Neural cell (in vitro differentiated cells): ENCODE data around the gene LRRC8D. TPM values are rescaled to one million over a fixed set of nuclear protein-coding genes. Genes with fewer than 3 reads are reported as not detected.

Source experiments
- H2AFZ ChIP-seq: fragments of 200-600, 300-800 bp; sonication (generic), shearing (Covaris generic); 2 replicates; pipeline ENCODE4 v1.6.0; 2014; ENCODE audit warnings: low read depth, mild to moderate bottlenecking, antibody characterized with exemption, low read length, moderate library complexity
- H3F3A ChIP-seq: fragments of 200-600 bp; shearing (Covaris generic); 2 replicates; pipeline ENCODE4 v1.6.1; 2016; ENCODE audit warnings: mild to moderate bottlenecking, moderate library complexity, mixed read lengths, antibody characterized with exemption, low read length; ENCODE audit not compliant: insufficient read depth, poor library complexity, severe bottlenecking
- H3K27ac ChIP-seq: fragments of 200-600, 300-800 bp; sonication (generic), shearing (Covaris generic); 2 replicates; pipeline ENCODE4 v1.5.1; 2014; ENCODE audit warnings: mild to moderate bottlenecking, low read length, moderate library complexity
- H3K27me3 ChIP-seq: fragments of 300-800, 200-600 bp; sonication (generic), shearing (Covaris generic); 2 replicates; pipeline ENCODE4 v1.6.0; 2014; ENCODE audit warnings: mild to moderate bottlenecking, low read depth, low read length, moderate library complexity; ENCODE audit not compliant: insufficient read depth
- H3K36me3 ChIP-seq: fragments of 300-800, 200-600 bp; sonication (generic), shearing (Covaris generic); 2 replicates; pipeline ENCODE4 v1.5.1; 2014; ENCODE audit warnings: mild to moderate bottlenecking, antibody characterized with exemption, low read length, moderate library complexity; ENCODE audit not compliant: insufficient read depth
- H3K4me2 ChIP-seq: fragments of 300-800, 200-600 bp; sonication (generic), shearing (Covaris generic); 2 replicates; pipeline ENCODE4 v1.6.0; 2014; ENCODE audit warnings: mild to moderate bottlenecking, low read length
- H3K4me3 ChIP-seq: fragments of 300-800, 200-600 bp; sonication (generic), shearing (Covaris generic); 2 replicates; pipeline ENCODE4 v1.5.1; 2014; ENCODE audit warnings: mild to moderate bottlenecking, low read length, moderate library complexity
- H3K79me2 ChIP-seq: fragments of 200-600 bp; shearing (Covaris generic); replicated peaks from 2 replicates; pipeline ENCODE4 v1.6.0; 2014; ENCODE audit warnings: mild to moderate bottlenecking, low read length, moderate library complexity; ENCODE audit not compliant: insufficient read depth
- H3K9ac ChIP-seq: fragments of 300-800, 200-600 bp; sonication (generic), shearing (Covaris generic); 2 replicates; pipeline ENCODE4 v1.6.1; 2016; ENCODE audit warnings: mild to moderate bottlenecking, low read length, mixed read lengths
- H3K9me2 ChIP-seq: fragments of 200-600 bp; shearing (Covaris generic); 2 replicates; pipeline ENCODE4 v1.6.1; 2016; ENCODE audit warnings: mild to moderate bottlenecking, low read length, mixed read lengths; ENCODE audit not compliant: insufficient read depth
- H3K9me3 ChIP-seq: fragments of 200-600, 300-800 bp; sonication (generic), shearing (Covaris generic); 2 replicates; pipeline ENCODE4 v1.6.1; 2016; ENCODE audit warnings: mild to moderate bottlenecking, mixed run types, low read length, moderate library complexity, mixed read lengths
- H4K20me1 ChIP-seq: fragments of 200-600 bp; shearing (Covaris generic); 2 replicates; pipeline ENCODE4 v1.6.1; 2016; ENCODE audit warnings: mild to moderate bottlenecking, mixed run types; ENCODE audit not compliant: insufficient read depth
- EP300 ChIP-seq: fragments of 450-650 bp; conservative IDR thresholded peaks from 2 replicates; pipeline ENCODE4 v1.6.1; 2014; ENCODE audit warnings: antibody characterized with exemption, mild to moderate bottlenecking, moderate library complexity; ENCODE audit not compliant: poor library complexity, severe bottlenecking
- EZH2 ChIP-seq: fragments of 200-600, 300-800 bp; shearing (Covaris generic), sonication (generic); IDR thresholded peaks from 2 replicates; pipeline ENCODE4 v1.6.1; 2014; ENCODE audit warnings: antibody characterized with exemption, low read length, borderline replicate concordance, mild to moderate bottlenecking; ENCODE audit not compliant: insufficient read depth, poor library complexity, severe bottlenecking
- MXI1 ChIP-seq: fragments of 450-650 bp; conservative IDR thresholded peaks from 2 replicates; pipeline ENCODE4 v1.6.1; 2014; ENCODE audit warnings: antibody characterized with exemption, mild to moderate bottlenecking; ENCODE audit not compliant: poor library complexity, severe bottlenecking
- POLR2AphosphoS5 ChIP-seq: IDR thresholded peaks from 2 replicates; pipeline ENCODE4 v1.6.1; 2012
- RAD21 ChIP-seq: fragments of 450-650 bp; conservative IDR thresholded peaks from 2 replicates; pipeline ENCODE4 v1.6.1; 2014; ENCODE audit warnings: antibody characterized with exemption, mild to moderate bottlenecking, moderate library complexity
- SMC3 ChIP-seq: fragments of 450-650 bp; conservative IDR thresholded peaks from 2 replicates; pipeline ENCODE4 v1.6.1; 2014; ENCODE audit warnings: antibody characterized with exemption, mild to moderate bottlenecking, moderate library complexity; ENCODE audit not compliant: poor library complexity
- TAF1 ChIP-seq: IDR thresholded peaks from 2 replicates; pipeline ENCODE4 v1.6.1; 2012; ENCODE audit warnings: low read depth
- polyA plus RNA-seq: library from polyadenylated mRNA; depleted of rRNA; stranded (reverse); fragments of >200 nt; gene quantifications from 2 replicates; pipeline ENCODE4 v1.2.3, GENCODE V29; 2014
- TF ChIP-seq, protein P1 (sequence below): fragments of 450-650 bp; IDR thresholded peaks from 2 replicates; pipeline ENCODE4 v1.5.1; 2014; ENCODE audit warnings: antibody characterized with exemption, mild to moderate bottlenecking, moderate library complexity; ENCODE audit not compliant: poor library complexity, severe bottlenecking
- TF ChIP-seq, protein P2 (sequence below): IDR thresholded peaks from 2 replicates; pipeline ENCODE4 v1.6.1; 2012; ENCODE audit warnings: borderline replicate concordance

The LRRC8D gene
- polyA plus RNA-seq, 1 donor from 2014 or later = 43.7 TPM

DNA sequence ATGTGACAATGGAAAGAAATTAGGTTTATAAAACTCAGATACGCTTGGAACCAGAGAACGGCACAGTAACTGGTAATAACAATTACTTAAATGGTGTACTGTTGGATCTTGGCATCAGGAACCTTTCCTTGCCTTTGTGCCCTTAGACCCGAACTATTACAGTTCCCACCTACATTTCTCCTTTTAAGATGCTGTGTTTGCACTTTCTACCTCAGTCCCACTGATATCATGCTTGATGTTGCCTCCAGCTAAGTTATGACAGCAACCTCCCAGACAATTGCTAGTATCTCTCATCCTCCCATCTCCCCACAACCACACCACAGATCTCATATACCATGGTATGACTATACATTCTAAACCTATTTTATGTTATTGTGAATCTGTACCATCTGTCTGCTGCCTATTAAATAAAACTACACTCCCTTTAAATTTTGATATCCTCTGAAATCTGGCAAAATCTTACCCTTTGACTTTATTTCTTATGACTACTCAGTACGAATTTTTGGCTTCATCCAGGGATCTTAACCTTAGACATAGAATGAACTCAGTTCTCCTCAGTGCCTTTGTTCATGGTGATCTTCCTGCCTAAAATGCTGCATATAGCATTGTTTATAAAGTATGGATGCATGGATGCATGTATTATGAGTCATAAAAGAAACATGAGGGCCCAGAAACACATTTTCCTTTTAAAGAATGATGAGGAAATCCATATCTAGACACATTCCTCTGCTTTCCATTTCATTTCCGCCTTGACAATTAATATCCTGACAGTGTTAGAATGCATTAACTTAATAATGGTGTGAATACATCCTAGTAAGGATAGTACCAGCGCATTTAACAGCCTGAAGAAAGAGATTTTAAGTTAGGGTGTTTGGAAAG lies 64.1 kb downstream of the LRRC8D start:
- TF ChIP-seq RAD21 = no peak
- no peak for TF ChIP-seq SMC3
- TF ChIP-seq, protein P1, sequence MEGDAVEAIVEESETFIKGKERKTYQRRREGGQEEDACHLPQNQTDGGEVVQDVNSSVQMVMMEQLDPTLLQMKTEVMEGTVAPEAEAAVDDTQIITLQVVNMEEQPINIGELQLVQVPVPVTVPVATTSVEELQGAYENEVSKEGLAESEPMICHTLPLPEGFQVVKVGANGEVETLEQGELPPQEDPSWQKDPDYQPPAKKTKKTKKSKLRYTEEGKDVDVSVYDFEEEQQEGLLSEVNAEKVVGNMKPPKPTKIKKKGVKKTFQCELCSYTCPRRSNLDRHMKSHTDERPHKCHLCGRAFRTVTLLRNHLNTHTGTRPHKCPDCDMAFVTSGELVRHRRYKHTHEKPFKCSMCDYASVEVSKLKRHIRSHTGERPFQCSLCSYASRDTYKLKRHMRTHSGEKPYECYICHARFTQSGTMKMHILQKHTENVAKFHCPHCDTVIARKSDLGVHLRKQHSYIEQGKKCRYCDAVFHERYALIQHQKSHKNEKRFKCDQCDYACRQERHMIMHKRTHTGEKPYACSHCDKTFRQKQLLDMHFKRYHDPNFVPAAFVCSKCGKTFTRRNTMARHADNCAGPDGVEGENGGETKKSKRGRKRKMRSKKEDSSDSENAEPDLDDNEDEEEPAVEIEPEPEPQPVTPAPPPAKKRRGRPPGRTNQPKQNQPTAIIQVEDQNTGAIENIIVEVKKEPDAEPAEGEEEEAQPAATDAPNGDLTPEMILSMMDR = no peak
- TF ChIP-seq, protein P2, sequence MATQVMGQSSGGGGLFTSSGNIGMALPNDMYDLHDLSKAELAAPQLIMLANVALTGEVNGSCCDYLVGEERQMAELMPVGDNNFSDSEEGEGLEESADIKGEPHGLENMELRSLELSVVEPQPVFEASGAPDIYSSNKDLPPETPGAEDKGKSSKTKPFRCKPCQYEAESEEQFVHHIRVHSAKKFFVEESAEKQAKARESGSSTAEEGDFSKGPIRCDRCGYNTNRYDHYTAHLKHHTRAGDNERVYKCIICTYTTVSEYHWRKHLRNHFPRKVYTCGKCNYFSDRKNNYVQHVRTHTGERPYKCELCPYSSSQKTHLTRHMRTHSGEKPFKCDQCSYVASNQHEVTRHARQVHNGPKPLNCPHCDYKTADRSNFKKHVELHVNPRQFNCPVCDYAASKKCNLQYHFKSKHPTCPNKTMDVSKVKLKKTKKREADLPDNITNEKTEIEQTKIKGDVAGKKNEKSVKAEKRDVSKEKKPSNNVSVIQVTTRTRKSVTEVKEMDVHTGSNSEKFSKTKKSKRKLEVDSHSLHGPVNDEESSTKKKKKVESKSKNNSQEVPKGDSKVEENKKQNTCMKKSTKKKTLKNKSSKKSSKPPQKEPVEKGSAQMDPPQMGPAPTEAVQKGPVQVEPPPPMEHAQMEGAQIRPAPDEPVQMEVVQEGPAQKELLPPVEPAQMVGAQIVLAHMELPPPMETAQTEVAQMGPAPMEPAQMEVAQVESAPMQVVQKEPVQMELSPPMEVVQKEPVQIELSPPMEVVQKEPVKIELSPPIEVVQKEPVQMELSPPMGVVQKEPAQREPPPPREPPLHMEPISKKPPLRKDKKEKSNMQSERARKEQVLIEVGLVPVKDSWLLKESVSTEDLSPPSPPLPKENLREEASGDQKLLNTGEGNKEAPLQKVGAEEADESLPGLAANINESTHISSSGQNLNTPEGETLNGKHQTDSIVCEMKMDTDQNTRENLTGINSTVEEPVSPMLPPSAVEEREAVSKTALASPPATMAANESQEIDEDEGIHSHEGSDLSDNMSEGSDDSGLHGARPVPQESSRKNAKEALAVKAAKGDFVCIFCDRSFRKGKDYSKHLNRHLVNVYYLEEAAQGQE = no peak
- no peak for TF ChIP-seq MXI1
- TF ChIP-seq EZH2 = no peak
- TF ChIP-seq POLR2AphosphoS5 = no peak
- TF ChIP-seq EP300 = no peak
- no peak for TF ChIP-seq TAF1
- H3K9ac ChIP-seq = no peak overlapping the region
- no peaks in the 10 kb centered on the region for H4K20me1 ChIP-seq
- H3K4me2 ChIP-seq = no peak overlapping the region
- H3K9me3 ChIP-seq = no peaks in the 10 kb centered on the region
- H3K4me3 ChIP-seq = no peak overlapping the region
- H2AFZ ChIP-seq = no peak overlapping the region
- no peaks in the 10 kb centered on the region for H3K9me2 ChIP-seq
- no peaks in the 10 kb centered on the region for H3K27me3 ChIP-seq
- no peak overlapping the region for H3K27ac ChIP-seq
- H3K36me3 ChIP-seq = peaks cover 7% of the 10 kb centered on the region
- H3F3A ChIP-seq = no peaks in the 10 kb centered on the region
- no peaks in the 10 kb centered on the region for H3K79me2 ChIP-seq

DNA sequence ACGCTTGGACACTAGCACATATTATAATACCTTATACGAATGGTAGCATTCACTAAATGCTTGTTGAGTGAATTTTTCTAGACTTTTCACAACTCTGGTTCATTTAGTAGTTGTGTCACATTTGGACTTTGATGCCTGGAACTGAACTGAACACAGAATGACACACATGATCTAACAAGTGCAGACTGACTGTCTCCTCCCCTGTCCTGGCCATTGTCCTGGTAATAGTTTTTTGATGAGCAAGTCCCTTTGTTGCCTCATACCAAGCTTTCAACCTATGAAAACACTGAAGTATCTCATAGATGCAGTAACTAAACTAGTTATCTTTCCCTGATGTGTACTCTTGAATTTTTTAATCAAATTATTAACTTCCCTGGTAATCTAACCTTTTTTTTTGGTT lies 66.4 kb downstream of the LRRC8D start:
- Histone ChIP-seq H3K4me3 (no peak overlapping the region), H2AFZ (no peak overlapping the region), H3K9me2 (no peaks in the 10 kb centered on the region), H3K27ac (no peak overlapping the region), H3K9ac (no peak overlapping the region), H3K79me2 (no peaks in the 10 kb centered on the region), H3K36me3 (no peaks in the 10 kb centered on the region), H4K20me1 (no peaks in the 10 kb centered on the region), H3K9me3 (no peaks in the 10 kb centered on the region), H3F3A (no peaks in the 10 kb centered on the region), H3K27me3 (no peaks in the 10 kb centered on the region), H3K4me2 (no peak overlapping the region)
- no peak for TF ChIP-seq EP300
- no peak for TF ChIP-seq POLR2AphosphoS5
- no peak for TF ChIP-seq MXI1
- TF ChIP-seq TAF1 = no peak
- TF ChIP-seq, protein P2 = no peak
- TF ChIP-seq, protein P1 = no peak
- no peak for TF ChIP-seq SMC3
- TF ChIP-seq RAD21 = no peak
- no peak for TF ChIP-seq EZH2
